Measurements from ENCODE around the gene TBKBP1. TPM values are rescaled to one million over a fixed set of nuclear protein-coding genes. Genes with fewer than 3 reads are reported as not detected.

The TBKBP1 gene
- total RNA-seq, 1 donor from 2014 or later = 52.7 TPM

- H3K36me3 Mint-ChIP-seq = no peaks in the 10 kb centered on the region
- H3K27me3 Mint-ChIP-seq (ENCODE audit: low read depth) = peaks cover 90% of the 10 kb centered on the region
- DNase-seq (ENCODE audit: low spot score in 2 of 2, unreplicated experiment in 2 of 2) = peak in 1 of 2 experiments; percentile 63
- peak within 1 kb of the TSS; percentile 59 for H3K4me3 Mint-ChIP-seq
- TF ChIP-seq, protein P1, sequence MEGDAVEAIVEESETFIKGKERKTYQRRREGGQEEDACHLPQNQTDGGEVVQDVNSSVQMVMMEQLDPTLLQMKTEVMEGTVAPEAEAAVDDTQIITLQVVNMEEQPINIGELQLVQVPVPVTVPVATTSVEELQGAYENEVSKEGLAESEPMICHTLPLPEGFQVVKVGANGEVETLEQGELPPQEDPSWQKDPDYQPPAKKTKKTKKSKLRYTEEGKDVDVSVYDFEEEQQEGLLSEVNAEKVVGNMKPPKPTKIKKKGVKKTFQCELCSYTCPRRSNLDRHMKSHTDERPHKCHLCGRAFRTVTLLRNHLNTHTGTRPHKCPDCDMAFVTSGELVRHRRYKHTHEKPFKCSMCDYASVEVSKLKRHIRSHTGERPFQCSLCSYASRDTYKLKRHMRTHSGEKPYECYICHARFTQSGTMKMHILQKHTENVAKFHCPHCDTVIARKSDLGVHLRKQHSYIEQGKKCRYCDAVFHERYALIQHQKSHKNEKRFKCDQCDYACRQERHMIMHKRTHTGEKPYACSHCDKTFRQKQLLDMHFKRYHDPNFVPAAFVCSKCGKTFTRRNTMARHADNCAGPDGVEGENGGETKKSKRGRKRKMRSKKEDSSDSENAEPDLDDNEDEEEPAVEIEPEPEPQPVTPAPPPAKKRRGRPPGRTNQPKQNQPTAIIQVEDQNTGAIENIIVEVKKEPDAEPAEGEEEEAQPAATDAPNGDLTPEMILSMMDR (IDR thresholded peaks at IDR 0.05; ENCODE audit: unreplicated experiment) = no peak
- peaks cover 3% of the 10 kb centered on the region for H3K4me1 Mint-ChIP-seq
- no peaks in the 10 kb centered on the region for H3K9me3 Mint-ChIP-seq
- H3K27ac Mint-ChIP-seq = no peak within 1 kb of the TSS
Measured at GRCh38 chr17:47733047-47733673, 39.2 kb downstream of the TBKBP1 start, which contains the start of gene TBX21. TSS of gene TBX21 (plus strand) at chr17:47733236. CDS start at chr17:47733455, 219 bp downstream.

GRCh38 chr17:47733674-47734410, 39.9 kb downstream of the TBKBP1 start:
- Mint-ChIP-seq H3K27ac (no peak overlapping the region), H3K36me3 (no peaks in the 10 kb centered on the region), H3K27me3 (ENCODE audit: low read depth) (peaks cover 89% of the 10 kb centered on the region), H3K4me1 (peaks cover 3% of the 10 kb centered on the region), H3K4me3 (peak overlapping the region; percentile 52), H3K9me3 (no peaks in the 10 kb centered on the region)
- TF ChIP-seq, protein P1 (IDR thresholded peaks at IDR 0.05; ENCODE audit: unreplicated experiment) = no peak
- no peak for DNase-seq (ENCODE audit: low spot score in 2 of 2, unreplicated experiment in 2 of 2)

- Mint-ChIP-seq H3K27ac (no peak overlapping the region), H3K4me1 (peaks cover 3% of the 10 kb centered on the region), H3K27me3 (ENCODE audit: low read depth) (peaks cover 81% of the 10 kb centered on the region), H3K9me3 (no peaks in the 10 kb centered on the region), H3K4me3 (no peak overlapping the region), H3K36me3 (no peaks in the 10 kb centered on the region)
- DNase-seq (ENCODE audit: low spot score in 2 of 2, unreplicated experiment in 2 of 2) = no peak
- TF ChIP-seq, protein P1 (IDR thresholded peaks at IDR 0.05; ENCODE audit: unreplicated experiment) = no peak
Measured at GRCh38 chr17:47735139-47735464, 41.1 kb downstream of the TBKBP1 start.

DNA sequence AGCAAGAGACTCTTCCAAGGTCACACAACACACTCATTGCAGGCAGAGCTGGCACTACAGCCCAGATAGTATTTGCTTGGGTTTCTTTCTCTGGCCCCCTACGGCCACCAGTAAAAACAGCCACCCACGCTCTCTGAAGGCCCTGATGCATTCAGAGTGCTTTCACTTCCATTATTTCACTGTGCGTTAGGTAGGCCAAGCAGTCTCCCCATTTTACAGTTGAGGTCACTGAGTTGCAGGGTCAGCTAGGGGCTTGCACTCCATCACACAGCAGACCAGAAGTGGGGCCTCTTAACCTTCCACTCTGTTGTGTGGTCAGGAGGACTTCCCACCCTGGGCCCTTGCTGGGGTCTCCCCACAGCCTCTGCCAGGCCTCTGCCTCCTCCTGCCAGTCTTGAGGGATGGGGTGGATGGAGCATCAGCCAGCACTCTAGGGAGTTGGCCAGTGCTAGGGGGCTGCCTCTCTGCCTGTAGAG, 41.6 kb downstream of the TBKBP1 start:
- Mint-ChIP-seq H3K4me1 (peaks cover 3% of the 10 kb centered on the region), H3K27me3 (ENCODE audit: low read depth) (peaks cover 80% of the 10 kb centered on the region), H3K9me3 (no peaks in the 10 kb centered on the region), H3K27ac (no peak overlapping the region), H3K4me3 (no peak overlapping the region), H3K36me3 (no peaks in the 10 kb centered on the region)
- no peak for DNase-seq (ENCODE audit: low spot score in 2 of 2, unreplicated experiment in 2 of 2)
- TF ChIP-seq, protein P1 (IDR thresholded peaks at IDR 0.05; ENCODE audit: unreplicated experiment) = no peak

- Mint-ChIP-seq H3K27ac (no peak overlapping the region), H3K9me3 (no peaks in the 10 kb centered on the region), H3K27me3 (ENCODE audit: low read depth) (peaks cover 79% of the 10 kb centered on the region), H3K36me3 (no peaks in the 10 kb centered on the region), H3K4me3 (no peak overlapping the region), H3K4me1 (peaks cover 3% of the 10 kb centered on the region)
- TF ChIP-seq, protein P1 (IDR thresholded peaks at IDR 0.05; ENCODE audit: unreplicated experiment) = no peak
- peak in 1 of 2 experiments; percentile 20 for DNase-seq (ENCODE audit: low spot score in 2 of 2, unreplicated experiment in 2 of 2)
Measured at GRCh38 chr17:47736501-47737495, 42.8 kb downstream of the TBKBP1 start.
